Mesendoderm (in vitro differentiated cells): ENCODE data around the gene NFATC1.
"Not testable (repeated sequence)": the region's sequence is repeated elsewhere in the genome, so short reads cannot be mapped to it uniquely, and the experiment has no call there.

ENCODE experiments used
- DNase-seq: peaks from one replicate; pipeline ENCODE4 v3.0.0; 2013
- H2AK5ac ChIP-seq: 2 replicates; pipeline ENCODE4 v1.6.1; 2013; ENCODE audit warnings: low read length, inconsistent platforms
- H2BK120ac ChIP-seq: 2 replicates; pipeline ENCODE4 v1.6.1; 2013; ENCODE audit warnings: low read depth, mild to moderate bottlenecking, low read length, moderate library complexity, mixed read lengths
- H2BK15ac ChIP-seq: replicated peaks from 2 replicates; pipeline ENCODE4 v1.6.1; 2013; ENCODE audit warnings: low read depth, mild to moderate bottlenecking, moderate library complexity
- H2BK5ac ChIP-seq: 2 replicates; pipeline ENCODE4 v1.6.1; 2013; ENCODE audit warnings: low read length, inconsistent platforms
- H3K18ac ChIP-seq: 2 replicates; pipeline ENCODE4 v1.6.1; 2013; ENCODE audit warnings: mild to moderate bottlenecking, low read length, mixed read lengths
- H3K23ac ChIP-seq: one replicate; pipeline ENCODE4 v1.6.1; 2013; ENCODE audit warnings: low read length
- H3K27ac ChIP-seq: 2 replicates; pipeline ENCODE4 v1.5.1; 2013; ENCODE audit warnings: low read depth, mild to moderate bottlenecking, inconsistent platforms, low read length, moderate library complexity
- H3K27me3 ChIP-seq: 2 replicates; pipeline ENCODE4 v1.6.1; 2013; ENCODE audit warnings: low read length, control low read depth, mild to moderate bottlenecking, inconsistent platforms; ENCODE audit not compliant: insufficient read depth, poor library complexity
- H3K36me3 ChIP-seq: 2 replicates; pipeline ENCODE4 v1.6.1; 2013; ENCODE audit warnings: low read length, inconsistent platforms; ENCODE audit not compliant: control insufficient read depth, insufficient read depth
- H3K4ac ChIP-seq: one replicate; pipeline ENCODE4 v1.6.1; 2013; ENCODE audit warnings: low read depth, mild to moderate bottlenecking, low read length, moderate library complexity
- H3K4me1 ChIP-seq: 2 replicates; pipeline ENCODE4 v1.6.1; 2013; ENCODE audit warnings: low read depth, low read length, inconsistent platforms; ENCODE audit not compliant: control insufficient read depth
- H3K4me2 ChIP-seq: 2 replicates; pipeline ENCODE4 v1.6.1; 2013; ENCODE audit warnings: low read length
- H3K4me3 ChIP-seq: 2 replicates; pipeline ENCODE4 v1.5.1; 2013; ENCODE audit warnings: mild to moderate bottlenecking, low read length
- H3K56ac ChIP-seq: one replicate; pipeline ENCODE4 v1.6.1; 2013; ENCODE audit warnings: low read length
- H3K79me1 ChIP-seq: 2 replicates; pipeline ENCODE4 v1.6.1; 2013; ENCODE audit warnings: low read length, inconsistent platforms
- H3K79me2 ChIP-seq: 2 replicates; pipeline ENCODE4 v1.6.1; 2013; ENCODE audit warnings: mild to moderate bottlenecking, low read length; ENCODE audit not compliant: control insufficient read depth, insufficient read depth
- H3K9ac ChIP-seq: 2 replicates; pipeline ENCODE4 v1.6.1; 2013; ENCODE audit warnings: low read length, inconsistent platforms
- H4K5ac ChIP-seq: one replicate; pipeline ENCODE4 v1.6.1; 2013; ENCODE audit warnings: low read length
- H4K8ac ChIP-seq: one replicate; pipeline ENCODE4 v1.6.1; 2013; ENCODE audit warnings: low read depth, mild to moderate bottlenecking, control low read depth, low read length, moderate library complexity
- WGBS: extraction: QIAGEN DNeasy Blood & Tissue Kit; methylation state at CpG from one replicate; pipeline ENCODE4 v1.1.7; 2013; ENCODE audit warnings: low lambda C conversion rate, missing lambda C conversion rate; ENCODE audit not compliant: insufficient coverage; ENCODE audit errors: extremely low coverage; 5-methylcytosine and 5-hydroxymethylcytosine counted together

Gene NFATC1

GRCh38 chr18:79376661-79377060, 19.1 kb upstream of the NFATC1 start:
- H3K23ac ChIP-seq, H3K9ac ChIP-seq, H4K8ac ChIP-seq, DNase-seq, H2BK120ac ChIP-seq, H2BK5ac ChIP-seq, H3K4ac ChIP-seq, H3K36me3 ChIP-seq, H3K79me1 ChIP-seq, H3K18ac ChIP-seq, H2BK15ac ChIP-seq, H3K27ac ChIP-seq, H3K4me1 ChIP-seq, H3K4me2 ChIP-seq, H3K56ac ChIP-seq, H3K79me2 ChIP-seq, H4K5ac ChIP-seq, H2AK5ac ChIP-seq, H3K27me3 ChIP-seq, H3K4me3 ChIP-seq: not testable (repeated sequence)
- no CpG with 5 or more reads among the region's 12 CpGs for WGBS

- no peaks in the 10 kb centered on the region for H3K36me3 ChIP-seq
- H2BK120ac ChIP-seq, result no peak overlapping the region
- H2AK5ac ChIP-seq, result no peak overlapping the region
- no peak for DNase-seq
- H3K18ac ChIP-seq, result no peak overlapping the region
- no peak overlapping the region for H3K4me3 ChIP-seq
- H3K9ac ChIP-seq, result no peak overlapping the region
- no peaks in the 10 kb centered on the region for H3K79me2 ChIP-seq
- no peaks in the 10 kb centered on the region for H3K79me1 ChIP-seq
- no peaks in the 10 kb centered on the region for H3K27me3 ChIP-seq
- H3K56ac ChIP-seq, result no peak overlapping the region
- H3K27ac ChIP-seq, result no peak overlapping the region
- no peak overlapping the region for H3K4ac ChIP-seq
- H2BK15ac ChIP-seq, result no peak overlapping the region
- no peak overlapping the region for H3K23ac ChIP-seq
- H4K8ac ChIP-seq, result no peak overlapping the region
- H3K4me2 ChIP-seq, result no peak overlapping the region
- no peaks in the 10 kb centered on the region for H3K4me1 ChIP-seq
- no peak overlapping the region for H2BK5ac ChIP-seq
- H4K5ac ChIP-seq, result no peak overlapping the region
- no CpG with 5 or more reads among the region's 19 CpGs for WGBS
Observed at GRCh38 chr18:79377187-79377891, 18.4 kb upstream of the NFATC1 start.

- Histone ChIP-seq H3K9ac (no peak overlapping the region), H3K79me2 (no peaks in the 10 kb centered on the region), H3K4me3 (no peak overlapping the region), H2BK5ac (no peak overlapping the region), H3K27ac (no peak overlapping the region), H3K18ac (no peak overlapping the region), H3K4ac (no peak overlapping the region), H3K4me1 (no peaks in the 10 kb centered on the region), H2AK5ac (no peak overlapping the region), H3K56ac (no peak overlapping the region), H3K36me3 (no peaks in the 10 kb centered on the region), H4K8ac (no peak overlapping the region), H3K79me1 (no peaks in the 10 kb centered on the region), H2BK120ac (no peak overlapping the region), H4K5ac (no peak overlapping the region), H3K23ac (no peak overlapping the region), H3K27me3 (no peaks in the 10 kb centered on the region), H2BK15ac (no peak overlapping the region), H3K4me2 (no peak overlapping the region)
- peak; percentile 88 for DNase-seq
- WGBS, result no CpG with 5 or more reads among the region's 48 CpGs
Observed at GRCh38 chr18:79378536-79379250, 17.0 kb upstream of the NFATC1 start.

- Histone ChIP-seq H2BK120ac (no peak overlapping the region), H2BK15ac (no peak overlapping the region), H2BK5ac (no peak overlapping the region), H3K79me2 (no peaks in the 10 kb centered on the region), H3K56ac (no peak overlapping the region), H3K27ac (no peak overlapping the region), H3K36me3 (no peaks in the 10 kb centered on the region), H3K4ac (no peak overlapping the region), H4K5ac (no peak overlapping the region), H2AK5ac (no peak overlapping the region), H4K8ac (no peak overlapping the region), H3K23ac (no peak overlapping the region), H3K4me1 (no peaks in the 10 kb centered on the region), H3K18ac (no peak overlapping the region), H3K27me3 (no peaks in the 10 kb centered on the region), H3K9ac (no peak overlapping the region), H3K79me1 (no peaks in the 10 kb centered on the region), H3K4me2 (no peak overlapping the region), H3K4me3 (no peak overlapping the region)
- WGBS, result no CpG with 5 or more reads among the region's 22 CpGs
- DNase-seq, result no peak
Observed at GRCh38 chr18:79379251-79379905, 16.4 kb upstream of the NFATC1 start.

GRCh38 chr18:79379931-79380815, 15.6 kb upstream of the NFATC1 start:
- Histone ChIP-seq H3K4me2 (no peak overlapping the region), H2AK5ac (no peak overlapping the region), H3K56ac (no peak overlapping the region), H3K4me1 (no peaks in the 10 kb centered on the region), H3K27me3 (no peaks in the 10 kb centered on the region), H4K5ac (no peak overlapping the region), H3K79me2 (no peaks in the 10 kb centered on the region), H2BK120ac (no peak overlapping the region), H3K23ac (no peak overlapping the region), H3K27ac (no peak overlapping the region), H2BK5ac (no peak overlapping the region), H3K18ac (no peak overlapping the region), H3K4ac (no peak overlapping the region), H2BK15ac (no peak overlapping the region), H3K79me1 (no peaks in the 10 kb centered on the region), H4K8ac (no peak overlapping the region), H3K36me3 (no peaks in the 10 kb centered on the region), H3K4me3 (no peak overlapping the region), H3K9ac (no peak overlapping the region)
- DNase-seq, result no peak
- WGBS, result no CpG with 5 or more reads among the region's 40 CpGs
